Keratinocyte (primary cell): ENCODE data around the gene SLC17A3. TPM values are rescaled to one million over a fixed set of nuclear protein-coding genes. Genes with fewer than 3 reads are reported as not detected.

Experiments
- DNase-seq: peaks from one replicate; pipeline ENCODE4 v3.0.0-alpha.2; 2011; ENCODE audit warnings: low read depth, missing footprints, low spot score
- FAIRE-seq: peaks from 2 replicates; lab custom pipeline; 2011; peaks lifted over from hg19 to GRCh38; lab: Jason Lieb, UNC
- H2AFZ ChIP-seq: 2 replicates; pipeline ENCODE4 v1.6.0; 2012; ENCODE audit warnings: low read length, control low read depth, inconsistent platforms; ENCODE audit not compliant: control insufficient read depth
- H3K27ac ChIP-seq: 2 replicates; pipeline ENCODE4 v1.5.1; 2011; ENCODE audit warnings: low read length; ENCODE audit not compliant: control insufficient read depth, insufficient read depth
- H3K27me3 ChIP-seq: 3 replicates; pipeline ENCODE4 v1.6.0; 2011; ENCODE audit warnings: low read length; ENCODE audit not compliant: control insufficient read depth, insufficient read depth; ENCODE audit errors: extremely low read depth
- H3K36me3 ChIP-seq, 2 experiments: 2 replicates in 1 of 2; 3 replicates in 1 of 2; pipeline ENCODE4 v1.5.1; 2011; ENCODE audit warnings: low read length in 2 of 2, mild to moderate bottlenecking in 1 of 2; ENCODE audit not compliant: control insufficient read depth in 2 of 2, insufficient read depth in 2 of 2; ENCODE audit errors: extremely low read depth in 1 of 2
- H3K4me1 ChIP-seq: 3 replicates; pipeline ENCODE4 v1.5.1; 2011; ENCODE audit warnings: low read length; ENCODE audit not compliant: control insufficient read depth, insufficient read depth; ENCODE audit errors: extremely low read depth
- H3K4me2 ChIP-seq: 3 replicates; pipeline ENCODE4 v1.6.0; 2011; ENCODE audit warnings: low read depth, low read length; ENCODE audit not compliant: control insufficient read depth, insufficient read depth; ENCODE audit errors: extremely low read depth
- H3K4me3 ChIP-seq, 3 experiments: fragments of 200-600 bp in 1 of 3; sonication (generic) in 1 of 3; 2 replicates in 2 of 3; 3 replicates in 1 of 3; pipeline ENCODE4 v1.5.1; 2011 to 2016; ENCODE audit warnings: low read length in 3 of 3, mild to moderate bottlenecking in 3 of 3, control low read depth in 2 of 3, inconsistent platforms in 1 of 3, low read depth in 1 of 3, mixed read lengths in 1 of 3, mixed run types in 1 of 3, moderate library complexity in 1 of 3; ENCODE audit not compliant: control insufficient read depth in 2 of 3, insufficient read depth in 2 of 3; ENCODE audit errors: extremely low read depth in 1 of 3
- H3K79me2 ChIP-seq: 2 replicates; pipeline ENCODE4 v1.6.0; 2012; ENCODE audit warnings: low read length; ENCODE audit not compliant: control insufficient read depth, insufficient read depth
- H3K9ac ChIP-seq: 3 replicates; pipeline ENCODE4 v1.6.0; 2011; ENCODE audit warnings: low read length; ENCODE audit not compliant: control insufficient read depth, insufficient read depth; ENCODE audit errors: extremely low read depth
- H3K9me1 ChIP-seq: 3 replicates; pipeline ENCODE4 v1.6.0; 2011; ENCODE audit warnings: low read length; ENCODE audit not compliant: control insufficient read depth, insufficient read depth; ENCODE audit errors: extremely low read depth
- H3K9me3 ChIP-seq: 2 replicates; pipeline ENCODE4 v1.5.1; 2012; ENCODE audit warnings: low read depth, low read length; ENCODE audit not compliant: control insufficient read depth
- H4K20me1 ChIP-seq: 3 replicates; pipeline ENCODE4 v1.6.0; 2011; ENCODE audit warnings: low read length; ENCODE audit not compliant: control insufficient read depth, insufficient read depth; ENCODE audit errors: extremely low read depth
- CTCF ChIP-seq, 3 experiments: IDR thresholded peaks in 1 of 3; conservative IDR thresholded peaks in 1 of 3; optimal IDR thresholded peaks in 1 of 3; 2 replicates in 2 of 3; 3 replicates in 1 of 3; pipeline versions ENCODE3 to v1.5.1; 2011; ENCODE audit warnings: low read length in 3 of 3, mild to moderate bottlenecking in 3 of 3, moderate library complexity in 2 of 3, control low read depth in 1 of 3, inconsistent platforms in 1 of 3; ENCODE audit not compliant: insufficient read depth in 2 of 3; ENCODE audit errors: extremely low read depth in 1 of 3
- EZH2 ChIP-seq: IDR thresholded peaks from one replicate; pipeline ENCODE4 v1.6.1; 2012; ENCODE audit warnings: inconsistent platforms, mild to moderate bottlenecking, low read length, moderate library complexity
- dilution Hi-C: fragments of 300-500 bp; cut with MboI; formaldehyde crosslinking; loops from one replicate; pipeline ENCODE4 v1.7.0; 2020; ENCODE audit warnings: low sequenced_read_pairs; ENCODE audit not compliant: extremely low pct_ligation_motif_present
- polyA plus RNA-seq, 5 experiments: library from polyadenylated mRNA; depleted of rRNA in 3 of 5; stranded (reverse) in 3 of 5; stranded (forward) in 1 of 5; unstranded in 1 of 5; fragments of >200 nt; gene quantifications; 1 replicate in 1 of 5; 2 replicates in 3 of 5; 3 replicates in 1 of 5; pipeline versions ENCODE4 v1.2.1 to v1.2.3, GENCODE V29; 2011 to 2012; ENCODE audit warnings: missing spikeins in 2 of 5, low read depth in 1 of 5, low replicate concordance in 1 of 5

Gene SLC17A3
- polyA plus RNA-seq, 1 donor (not counting 4 experiments of a cell fraction or from before 2014, with no cell fraction given) = not detected

- no peak for DNase-seq
- TF ChIP-seq EZH2 = no peak
- TF ChIP-seq CTCF (optimal IDR thresholded peaks at IDR 0.05 in 1 of 3, IDR thresholded peaks at IDR 0.05 in 1 of 3, conservative IDR thresholded peaks at IDR 0.05 in 1 of 3; ENCODE audit: extremely low read depth in 1 of 3, insufficient read depth in 2 of 3, low read length in 3 of 3) = peak; percentile 35 to 55 (median 51)
- FAIRE-seq = peak; percentile 41
These were observed 16.1 kb upstream of the SLC17A3 start for GRCh38 chr6:25889877-25890853.

GRCh38 chr6:25888626-25889025 is 14.6 kb upstream of the SLC17A3 start:
- dilution Hi-C loops = no loop called here
- Histone ChIP-seq H3K4me1 (no peaks in the 10 kb centered on the region), H3K4me2 (no peak overlapping the region), H3K9me3 (no peaks in the 10 kb centered on the region), H4K20me1 (no peaks in the 10 kb centered on the region), H3K27me3 (no peaks in the 10 kb centered on the region), H3K27ac (no peak overlapping the region), H3K36me3 (no peaks in the 10 kb centered on the region), H3K9me1 (no peaks in the 10 kb centered on the region), H3K79me2 (no peaks in the 10 kb centered on the region), H2AFZ (no peak overlapping the region), H3K4me3 (no peak overlapping the region), H3K9ac (no peak overlapping the region)
- no peak for DNase-seq
- no peak for TF ChIP-seq CTCF (optimal IDR thresholded peaks at IDR 0.05 in 1 of 3, IDR thresholded peaks at IDR 0.05 in 1 of 3, conservative IDR thresholded peaks at IDR 0.05 in 1 of 3; ENCODE audit: extremely low read depth in 1 of 3, insufficient read depth in 2 of 3, low read length in 3 of 3)
- TF ChIP-seq EZH2 = no peak
- no peak for FAIRE-seq

More at GRCh38 chr6:25889877-25890853, 16.1 kb upstream of the SLC17A3 start:
- Histone ChIP-seq H3K9ac (no peak overlapping the region), H3K4me3 (no peak overlapping the region), H3K79me2 (no peaks in the 10 kb centered on the region), H3K9me3 (no peaks in the 10 kb centered on the region), H4K20me1 (no peaks in the 10 kb centered on the region), H2AFZ (no peak overlapping the region), H3K27me3 (no peaks in the 10 kb centered on the region), H3K9me1 (no peaks in the 10 kb centered on the region), H3K4me1 (no peaks in the 10 kb centered on the region), H3K27ac (no peak overlapping the region), H3K4me2 (no peak overlapping the region), H3K36me3 (no peaks in the 10 kb centered on the region)
- dilution Hi-C loops = no loop called here
